ENCODE data around the gene TAX1BP1.

Gene TAX1BP1

GRCh38 chr7:27866828-27867672 lies 127.1 kb downstream of the TAX1BP1 start:
- H3K36me3 ChIP-seq (ENCODE audit: control insufficient read depth, insufficient read depth, low read length), result no peaks in the 10 kb centered on the region
- no peaks in the 10 kb centered on the region; the same call in 1 of the 2 replicates for H3K27me3 ChIP-seq (replicated peaks; ENCODE audit: control insufficient read depth, insufficient read depth, low read length)
- DNase-seq (ENCODE audit: extremely low read depth, insufficient read length), result no peak
- no peak overlapping the region for H3K4me3 ChIP-seq (replicated peaks; ENCODE audit: low read depth, low read length)
- TF ChIP-seq, protein P1, sequence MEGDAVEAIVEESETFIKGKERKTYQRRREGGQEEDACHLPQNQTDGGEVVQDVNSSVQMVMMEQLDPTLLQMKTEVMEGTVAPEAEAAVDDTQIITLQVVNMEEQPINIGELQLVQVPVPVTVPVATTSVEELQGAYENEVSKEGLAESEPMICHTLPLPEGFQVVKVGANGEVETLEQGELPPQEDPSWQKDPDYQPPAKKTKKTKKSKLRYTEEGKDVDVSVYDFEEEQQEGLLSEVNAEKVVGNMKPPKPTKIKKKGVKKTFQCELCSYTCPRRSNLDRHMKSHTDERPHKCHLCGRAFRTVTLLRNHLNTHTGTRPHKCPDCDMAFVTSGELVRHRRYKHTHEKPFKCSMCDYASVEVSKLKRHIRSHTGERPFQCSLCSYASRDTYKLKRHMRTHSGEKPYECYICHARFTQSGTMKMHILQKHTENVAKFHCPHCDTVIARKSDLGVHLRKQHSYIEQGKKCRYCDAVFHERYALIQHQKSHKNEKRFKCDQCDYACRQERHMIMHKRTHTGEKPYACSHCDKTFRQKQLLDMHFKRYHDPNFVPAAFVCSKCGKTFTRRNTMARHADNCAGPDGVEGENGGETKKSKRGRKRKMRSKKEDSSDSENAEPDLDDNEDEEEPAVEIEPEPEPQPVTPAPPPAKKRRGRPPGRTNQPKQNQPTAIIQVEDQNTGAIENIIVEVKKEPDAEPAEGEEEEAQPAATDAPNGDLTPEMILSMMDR (IDR thresholded peaks at IDR 0.05; ENCODE audit: insufficient read depth, low read length, poor library complexity, severe bottlenecking), result no peak

- TF ChIP-seq, protein P1 (IDR thresholded peaks at IDR 0.05; ENCODE audit: insufficient read depth, low read length, poor library complexity, severe bottlenecking), result no peak
- DNase-seq (ENCODE audit: extremely low read depth, insufficient read length), result no peak
- Histone ChIP-seq H3K27me3 (replicated peaks; ENCODE audit: control insufficient read depth, insufficient read depth, low read length) (no peaks in the 10 kb centered on the region; the same call in 1 of the 2 replicates), H3K36me3 (ENCODE audit: control insufficient read depth, insufficient read depth, low read length) (no peaks in the 10 kb centered on the region), H3K4me3 (replicated peaks; ENCODE audit: low read depth, low read length) (no peak overlapping the region)
Measured at GRCh38 chr7:27868131-27868550, 128.2 kb downstream of the TAX1BP1 start.

GRCh38 chr7:27869056-27869455 lies 129.1 kb downstream of the TAX1BP1 start:
- DNase-seq (ENCODE audit: extremely low read depth, insufficient read length), result no peak
- TF ChIP-seq, protein P1 (IDR thresholded peaks at IDR 0.05; ENCODE audit: insufficient read depth, low read length, poor library complexity, severe bottlenecking), result no peak
- no peaks in the 10 kb centered on the region for H3K36me3 ChIP-seq (ENCODE audit: control insufficient read depth, insufficient read depth, low read length)
- no peaks in the 10 kb centered on the region; the same call in 1 of the 2 replicates for H3K27me3 ChIP-seq (replicated peaks; ENCODE audit: control insufficient read depth, insufficient read depth, low read length)
- H3K4me3 ChIP-seq (replicated peaks; ENCODE audit: low read depth, low read length), result no peak overlapping the region

GRCh38 chr7:27870595-27870994 lies 130.6 kb downstream of the TAX1BP1 start:
- Histone ChIP-seq H3K4me3 (replicated peaks; ENCODE audit: low read depth, low read length) (no peak overlapping the region), H3K36me3 (ENCODE audit: control insufficient read depth, insufficient read depth, low read length) (no peaks in the 10 kb centered on the region), H3K27me3 (replicated peaks; ENCODE audit: control insufficient read depth, insufficient read depth, low read length) (no peaks in the 10 kb centered on the region; the same call in 1 of the 2 replicates)
- DNase-seq (ENCODE audit: extremely low read depth, insufficient read length), result no peak
- TF ChIP-seq, protein P1 (IDR thresholded peaks at IDR 0.05; ENCODE audit: insufficient read depth, low read length, poor library complexity, severe bottlenecking), result no peak

- TF ChIP-seq, protein P1 (IDR thresholded peaks at IDR 0.05; ENCODE audit: insufficient read depth, low read length, poor library complexity, severe bottlenecking), result no peak
- no peaks in the 10 kb centered on the region for H3K36me3 ChIP-seq (ENCODE audit: control insufficient read depth, insufficient read depth, low read length)
- no peak for DNase-seq (ENCODE audit: extremely low read depth, insufficient read length)
Measured at GRCh38 chr7:27871086-27871485, 131.1 kb downstream of the TAX1BP1 start.

More at GRCh38 chr7:27871086-27871485, 131.1 kb downstream of the TAX1BP1 start:
- Histone ChIP-seq H3K4me3 (replicated peaks; ENCODE audit: low read depth, low read length) (no peak overlapping the region), H3K27me3 (replicated peaks; ENCODE audit: control insufficient read depth, insufficient read depth, low read length) (no peaks in the 10 kb centered on the region; the same call in 1 of the 2 replicates)

Measured in GM06990 (cell line).